B cell (primary cell): ENCODE measurements around the gene VSTM2B. TPM values are rescaled to one million over a fixed set of nuclear protein-coding genes. Genes with fewer than 3 reads are reported as not detected.

Experiments
- ATAC-seq: fragments of 200-7000 bp; cut with Tn5 transposase; one replicate; pipeline ENCODE4 v1.10.0; 2021; ENCODE audit warnings: low read depth, mild to moderate bottlenecking, moderate number of reproducible peaks, moderate library complexity
- CTCF ChIA-PET: fragments of 350-600 bp; sonication (Branson Sonifier 250); formaldehyde crosslinking; loops from one replicate; lab custom pipeline; 2021; ENCODE audit warnings: antibody characterized with exemption, inconsistent platforms; lab: Charles Lee
- POLR2A ChIA-PET: fragments of 350-600 bp; sonication (Branson Sonifier 250); formaldehyde crosslinking; loops from one replicate; lab custom pipeline; 2021; ENCODE audit warnings: antibody characterized with exemption; lab: Charles Lee
- DNase-seq: peaks from one replicate; pipeline ENCODE4 v3.0.0; 2013
- H2AFZ ChIP-seq: 2 replicates; pipeline ENCODE4 v1.6.1; 2012; ENCODE audit warnings: mild to moderate bottlenecking, low read depth, low read length; ENCODE audit not compliant: insufficient read depth, poor library complexity, severe bottlenecking
- H3K27ac ChIP-seq, 2 donors: 1 replicate in 1 of 2; 2 replicates in 1 of 2; pipeline ENCODE4 v1.5.1; 2012 to 2013; ENCODE audit warnings: low read length in 2 of 2, mild to moderate bottlenecking in 2 of 2, moderate library complexity in 1 of 2
- H3K27me3 ChIP-seq, 4 experiments: fragments of 200-600 bp in 1 of 4; sonication (generic) in 1 of 4; replicated peaks in 1 of 4; 1 replicate in 2 of 4; 2 replicates in 2 of 4; pipeline versions ENCODE4 v1.6.1 to v1.7.0; 2013 to 2016; ENCODE audit warnings: low read length in 3 of 4, mild to moderate bottlenecking in 2 of 4, mixed read lengths in 1 of 4, moderate library complexity in 1 of 4; ENCODE audit not compliant: insufficient read depth in 4 of 4, control insufficient read depth in 3 of 4; ENCODE audit errors: control extremely low read depth in 1 of 4
- H3K36me3 ChIP-seq, 2 experiments: replicated peaks in 1 of 2; 1 replicate in 1 of 2; 2 replicates in 1 of 2; pipeline versions ENCODE4 v1.6.1 to v1.7.1; 2013; ENCODE audit warnings: low read length in 1 of 2; ENCODE audit not compliant: insufficient read depth in 2 of 2, control insufficient read depth in 1 of 2; ENCODE audit errors: control extremely low read depth in 1 of 2, extremely low read depth in 1 of 2
- H3K4me1 ChIP-seq, 2 donors: fragments of 200-600 bp in 1 of 2; sonication (generic) in 1 of 2; 1 replicate in 1 of 2; 2 replicates in 1 of 2; pipeline versions ENCODE4 v1.5.1 to v1.6.1; 2013 to 2017; ENCODE audit warnings: low read length in 2 of 2; ENCODE audit not compliant: control insufficient read depth in 2 of 2, insufficient read depth in 2 of 2
- H3K4me2 ChIP-seq: replicated peaks from 2 replicates; pipeline ENCODE3; 2012; ENCODE audit warnings: mild to moderate bottlenecking, low read depth, low read length; ENCODE audit not compliant: poor library complexity, severe bottlenecking
- H3K4me3 ChIP-seq, 5 experiments: fragments of 200-600 bp in 1 of 5; sonication (generic) in 1 of 5; 1 replicate in 3 of 5; 2 replicates in 2 of 5; pipeline versions ENCODE4 v1.5.1 to v1.7.0; 2011 to 2016; ENCODE audit warnings: low read length in 4 of 5, mild to moderate bottlenecking in 4 of 5, low read depth in 2 of 5, control low read depth in 1 of 5, moderate library complexity in 1 of 5; ENCODE audit not compliant: insufficient read depth in 1 of 5; ENCODE audit errors: control extremely low read depth in 1 of 5, extremely low read depth in 1 of 5
- H3K79me2 ChIP-seq: fragments of 200-600 bp; sonication (generic); one replicate; pipeline ENCODE4 v1.6.0; 2016; ENCODE audit warnings: low read length; ENCODE audit not compliant: control insufficient read depth, insufficient read depth
- H3K9ac ChIP-seq: fragments of 200-600 bp; sonication (generic); 2 replicates; pipeline ENCODE4 v1.6.1; 2017; ENCODE audit warnings: mild to moderate bottlenecking, low read length, moderate library complexity
- H3K9me3 ChIP-seq, 3 donors: one replicate each; pipeline versions ENCODE4 v1.6.1 to v1.7.1; 2013; ENCODE audit warnings: low read length in 2 of 3; ENCODE audit not compliant: control insufficient read depth in 2 of 3, insufficient read depth in 1 of 3; ENCODE audit errors: control extremely low read depth in 1 of 3
- H4K20me1 ChIP-seq: 2 replicates; pipeline ENCODE4 v1.6.0; 2012; ENCODE audit warnings: mild to moderate bottlenecking, low read length; ENCODE audit not compliant: insufficient read depth, control insufficient read depth, poor library complexity, severe bottlenecking
- H3K27ac Mint-ChIP-seq: one replicate; pipeline ENCODE4 v1.8.0; 2021; ENCODE audit warnings: mixed read lengths
- H3K27me3 Mint-ChIP-seq: one replicate; pipeline ENCODE4 v1.8.0; 2021; ENCODE audit warnings: mixed read lengths
- H3K4me1 Mint-ChIP-seq: one replicate; pipeline ENCODE4 v1.8.0; 2021; ENCODE audit warnings: mixed read lengths
- H3K4me3 Mint-ChIP-seq: one replicate; pipeline ENCODE4 v1.8.0; 2021; ENCODE audit warnings: mixed read lengths
- H3K9me3 Mint-ChIP-seq: one replicate; pipeline ENCODE4 v1.8.0; 2022; ENCODE audit warnings: mixed read lengths; ENCODE audit not compliant: insufficient read depth
- EZH2 ChIP-seq: IDR thresholded peaks from 2 replicates; pipeline ENCODE4 v1.6.1; 2012; ENCODE audit warnings: borderline replicate concordance, low read depth, mild to moderate bottlenecking, moderate library complexity, low read length; ENCODE audit not compliant: insufficient read depth, poor library complexity, severe bottlenecking
- WGBS: methylation state at CpG from one replicate; pipeline ENCODE4 v1.1.5; 2013; ENCODE audit warnings: missing lambda C conversion rate; ENCODE audit not compliant: insufficient coverage; 5-methylcytosine and 5-hydroxymethylcytosine counted together
- intact Hi-C: fragments of 100-400 bp; cut with micrococcal nuclease; formaldehyde crosslinking; loops from one replicate; pipeline ENCODE4 v1.10.0; 2022
- polyA plus RNA-seq: library from polyadenylated mRNA; depleted of rRNA; stranded (reverse); fragments of >200 nt; gene quantifications from 2 replicates; pipeline ENCODE4 v1.2.3, GENCODE V29; 2012
- total RNA-seq, 2 donors: library from RNA; stranded (reverse); fragments of 120-200 nt in 1 of 2; gene quantifications; 1 replicate in 1 of 2; 2 replicates in 1 of 2; pipeline versions ENCODE4 v1.2.3 to v1.2.4, GENCODE V29; 2013 to 2022
- TF ChIP-seq, protein P1 (sequence below): fragments of 200-600 bp; IDR thresholded peaks from one replicate; pipeline ENCODE4 v1.8.0; 2022; ENCODE audit warnings: antibody characterized with exemption, mild to moderate bottlenecking

The VSTM2B gene
- total and polyA plus RNA-seq, 2 donors (not counting 1 experiment from before 2014, with no cell fraction given): not detected

DNA sequence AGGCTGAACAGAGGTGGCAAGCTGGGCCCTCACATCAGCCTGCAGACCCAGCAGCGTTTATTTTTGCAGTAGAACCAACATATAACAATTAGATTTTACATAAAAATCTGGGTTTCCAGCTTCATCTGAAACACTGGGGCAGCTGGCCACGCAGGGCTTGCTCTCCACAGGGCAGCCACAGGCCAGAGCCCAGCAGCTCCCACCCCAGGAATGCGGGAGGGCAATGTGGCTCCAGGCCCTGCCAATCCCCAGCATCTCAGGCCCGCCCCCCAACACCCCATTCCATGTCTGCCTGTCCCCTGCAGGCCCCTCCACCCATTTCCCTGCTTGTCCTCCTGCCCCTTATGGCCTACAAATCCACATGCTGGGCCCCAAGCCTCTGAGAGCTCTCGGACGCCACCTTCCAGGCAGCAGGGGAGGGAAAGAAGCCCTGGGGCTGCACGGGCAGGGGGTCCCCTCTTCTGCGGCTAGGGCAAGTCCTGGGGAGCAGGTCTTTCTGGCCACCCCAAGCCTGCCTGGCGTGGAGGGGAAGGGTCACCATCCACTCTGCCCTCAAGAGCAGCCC is 15.0 kb upstream of the VSTM2B start:
- 69% methylated on average over 9 of the region's 9 CpGs for WGBS
- peaks cover 0 to 27% (median 0%) of the 10 kb centered on the region in 3 donors for H3K9me3 ChIP-seq
- POLR2A ChIA-PET: no interaction called here
- Mint-ChIP-seq H3K4me3 (no peak overlapping the region), H3K27ac (no peak overlapping the region), H3K9me3 (no peaks in the 10 kb centered on the region), H3K27me3 (peaks cover 7% of the 10 kb centered on the region), H3K4me1 (no peaks in the 10 kb centered on the region)
- no peak overlapping the region for H3K27ac ChIP-seq
- no peak overlapping the region for H3K9ac ChIP-seq
- H3K4me3 ChIP-seq: no peak overlapping the region
- CTCF ChIA-PET: no interaction called here
- intact Hi-C loops: no loop called here
- H3K79me2 ChIP-seq: no peaks in the 10 kb centered on the region
- H3K4me2 ChIP-seq: no peak overlapping the region
- no peak overlapping the region for H2AFZ ChIP-seq
- H3K36me3 ChIP-seq: no peaks in the 10 kb centered on the region
- TF ChIP-seq EZH2: no peak
- TF ChIP-seq, protein P1, sequence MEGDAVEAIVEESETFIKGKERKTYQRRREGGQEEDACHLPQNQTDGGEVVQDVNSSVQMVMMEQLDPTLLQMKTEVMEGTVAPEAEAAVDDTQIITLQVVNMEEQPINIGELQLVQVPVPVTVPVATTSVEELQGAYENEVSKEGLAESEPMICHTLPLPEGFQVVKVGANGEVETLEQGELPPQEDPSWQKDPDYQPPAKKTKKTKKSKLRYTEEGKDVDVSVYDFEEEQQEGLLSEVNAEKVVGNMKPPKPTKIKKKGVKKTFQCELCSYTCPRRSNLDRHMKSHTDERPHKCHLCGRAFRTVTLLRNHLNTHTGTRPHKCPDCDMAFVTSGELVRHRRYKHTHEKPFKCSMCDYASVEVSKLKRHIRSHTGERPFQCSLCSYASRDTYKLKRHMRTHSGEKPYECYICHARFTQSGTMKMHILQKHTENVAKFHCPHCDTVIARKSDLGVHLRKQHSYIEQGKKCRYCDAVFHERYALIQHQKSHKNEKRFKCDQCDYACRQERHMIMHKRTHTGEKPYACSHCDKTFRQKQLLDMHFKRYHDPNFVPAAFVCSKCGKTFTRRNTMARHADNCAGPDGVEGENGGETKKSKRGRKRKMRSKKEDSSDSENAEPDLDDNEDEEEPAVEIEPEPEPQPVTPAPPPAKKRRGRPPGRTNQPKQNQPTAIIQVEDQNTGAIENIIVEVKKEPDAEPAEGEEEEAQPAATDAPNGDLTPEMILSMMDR: no peak
- H3K27me3 ChIP-seq: peaks cover 0 to 9% (median 0%) of the 10 kb centered on the region in 4 experiments
- H4K20me1 ChIP-seq: no peaks in the 10 kb centered on the region
- DNase-seq (no peak), ATAC-seq (no peak)
- no peaks in the 10 kb centered on the region for H3K4me1 ChIP-seq

DNA sequence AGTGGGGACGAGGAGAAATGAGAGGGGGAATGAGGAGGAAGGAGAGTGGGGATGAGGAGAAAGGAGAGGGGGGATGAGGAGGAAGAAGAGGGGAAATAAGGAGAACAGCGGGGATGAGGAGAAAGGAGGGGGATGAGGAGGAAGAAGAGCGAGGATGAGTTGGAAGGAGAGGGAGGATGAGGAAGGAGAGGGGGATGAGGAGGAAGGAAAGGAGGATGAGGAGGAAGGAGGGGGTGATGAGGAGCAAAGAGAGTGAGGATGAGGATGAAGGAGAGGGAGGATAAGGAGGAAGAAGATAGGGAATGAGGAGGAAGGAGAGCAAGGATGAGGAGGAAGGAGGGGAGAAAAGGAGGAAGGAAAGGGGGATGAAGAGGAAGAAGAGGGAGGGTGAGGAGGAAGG is 14.0 kb upstream of the VSTM2B start:
- DNase-seq (no peak), ATAC-seq (no peak)
- H3K4me1 ChIP-seq: no peaks in the 10 kb centered on the region
- Mint-ChIP-seq H3K4me3 (no peak overlapping the region), H3K27me3 (peaks cover 7% of the 10 kb centered on the region), H3K4me1 (no peaks in the 10 kb centered on the region), H3K9me3 (no peaks in the 10 kb centered on the region), H3K27ac (no peak overlapping the region)
- no peak overlapping the region for H3K27ac ChIP-seq
- POLR2A ChIA-PET: no interaction called here
- no peaks in the 10 kb centered on the region for H4K20me1 ChIP-seq
- H3K4me3 ChIP-seq: no peak overlapping the region
- H3K9me3 ChIP-seq: peaks cover 0 to 33% (median 0%) of the 10 kb centered on the region in 3 donors
- TF ChIP-seq, protein P1: no peak
- no peak for TF ChIP-seq EZH2
- no peak overlapping the region for H3K4me2 ChIP-seq
- no peaks in the 10 kb centered on the region for H3K79me2 ChIP-seq
- peaks cover 0 to 9% (median 0%) of the 10 kb centered on the region in 4 experiments for H3K27me3 ChIP-seq
- CTCF ChIA-PET: no interaction called here
- intact Hi-C loops: no loop called here
- H3K9ac ChIP-seq: no peak overlapping the region
- WGBS: 75% methylated on average over 3 of the region's 3 CpGs
- no peak overlapping the region for H2AFZ ChIP-seq
- H3K36me3 ChIP-seq: no peaks in the 10 kb centered on the region
